HG03565 (cell line): ENCODE measurements around the gene DISP3.

Experiments used
- ATAC-seq: cut with Tn5 transposase; IDR thresholded peaks from one replicate; pipeline ENCODE4 v1.9.1; 2021; ENCODE audit warnings: mild to moderate bottlenecking, moderate library complexity; ENCODE audit not compliant: unreplicated experiment

Gene DISP3

GRCh38 chr1:11538886-11539285, 59.9 kb downstream of the DISP3 start:
- ATAC-seq = no peak

GRCh38 chr1:11539850-11540772, 61.2 kb downstream of the DISP3 start:
- ATAC-seq = no peak

GRCh38 chr1:11540773-11541160, 61.8 kb downstream of the DISP3 start:
- ATAC-seq = no peak

- ATAC-seq = no peak
Observed at GRCh38 chr1:11541236-11541635, 62.3 kb downstream of the DISP3 start.

GRCh38 chr1:11541956-11542355, 63.0 kb downstream of the DISP3 start:
- no peak for ATAC-seq

GRCh38 chr1:11543392-11543791, 64.4 kb downstream of the DISP3 start:
- ATAC-seq = no peak

- no peak for ATAC-seq
Observed at GRCh38 chr1:11543796-11544195, 64.8 kb downstream of the DISP3 start.

GRCh38 chr1:11546456-11546855, 67.5 kb downstream of the DISP3 start:
- ATAC-seq = no peak

GRCh38 chr1:11550664-11551283, 71.8 kb downstream of the DISP3 start:
- ATAC-seq = no peak

GRCh38 chr1:11558276-11558675, 79.3 kb downstream of the DISP3 start:
- no peak for ATAC-seq

GRCh38 chr1:11558871-11559590, 80.1 kb downstream of the DISP3 start:
- ATAC-seq = no peak

GRCh38 chr1:11559591-11559970, 80.6 kb downstream of the DISP3 start:
- no peak for ATAC-seq

GRCh38 chr1:11560061-11560460, 81.1 kb downstream of the DISP3 start:
- ATAC-seq = no peak

GRCh38 chr1:11561740-11562139, 82.8 kb downstream of the DISP3 start:
- no peak for ATAC-seq

- ATAC-seq = no peak
Observed at GRCh38 chr1:11562664-11563063, 83.7 kb downstream of the DISP3 start.

GRCh38 chr1:11563560-11564069, 84.7 kb downstream of the DISP3 start:
- ATAC-seq = no peak

GRCh38 chr1:11564237-11564636, 85.3 kb downstream of the DISP3 start:
- no peak for ATAC-seq

GRCh38 chr1:11566042-11566850, 87.3 kb downstream of the DISP3 start:
- no peak for ATAC-seq

GRCh38 chr1:11567244-11568065, 88.5 kb downstream of the DISP3 start:
- ATAC-seq = no peak

- ATAC-seq = no peak
Observed at GRCh38 chr1:11568687-11569086, 89.7 kb downstream of the DISP3 start.
